ENCODE data around the gene PLCB1.

PLCB1 gene

DNA sequence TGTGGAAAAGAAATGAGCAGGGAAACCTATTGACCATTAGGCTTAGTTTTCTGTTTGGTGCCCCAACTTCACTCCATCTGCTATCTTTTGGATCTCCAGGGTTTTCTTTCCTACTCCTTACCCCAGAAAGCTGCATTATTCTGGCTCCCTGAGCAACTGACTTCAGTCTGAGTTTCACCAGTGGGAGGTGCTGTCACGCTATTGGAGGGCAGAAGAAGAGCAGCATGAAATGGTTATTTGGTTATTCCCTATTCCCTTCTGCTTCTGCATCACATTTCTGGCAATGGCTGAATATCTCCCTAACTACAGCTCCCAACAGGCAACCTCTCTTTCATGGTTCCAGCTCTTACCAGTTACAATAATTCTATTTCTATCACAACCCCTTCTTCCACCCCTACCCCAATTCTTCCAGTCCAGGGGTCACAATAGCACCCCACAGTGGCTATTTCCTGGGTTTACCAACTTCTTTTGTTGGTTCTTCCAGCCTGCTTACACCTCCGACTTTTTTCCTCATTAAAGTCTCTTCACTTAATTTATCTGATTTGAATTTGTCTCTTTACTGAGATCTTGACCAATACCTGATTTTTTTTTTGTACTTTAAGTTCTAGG is 311.5 kb downstream of the PLCB1 start:
- no peak overlapping the region for H3K4me3 ChIP-seq (ENCODE audit: low read depth, low read length)
- H2AK5ac ChIP-seq (ENCODE audit: low read length) = no peak overlapping the region
- no CpG with 5 or more reads among the region's 2 CpGs for WGBS (ENCODE audit: extremely low coverage, insufficient coverage, insufficient read length)
- H3K9ac ChIP-seq (ENCODE audit: low read length) = no peak overlapping the region
- H3K4ac ChIP-seq (ENCODE audit: low read depth, low read length) = no peak overlapping the region
- H2BK120ac ChIP-seq (ENCODE audit: insufficient read depth, low read length, poor library complexity) = no peak overlapping the region
- no peak overlapping the region for H2BK5ac ChIP-seq (ENCODE audit: low read depth, low read length, poor library complexity)
- no peaks in the 10 kb centered on the region for H3K79me1 ChIP-seq (ENCODE audit: low read length)
- no peaks in the 10 kb centered on the region for H3K79me2 ChIP-seq (ENCODE audit: control insufficient read depth, insufficient read depth, low read length, poor library complexity)
- no peak overlapping the region for H4K91ac ChIP-seq (ENCODE audit: low read depth, low read length)
- H3K27ac ChIP-seq (ENCODE audit: low read depth, low read length) = no peak overlapping the region
- H3K4me2 ChIP-seq (ENCODE audit: low read length) = no peak overlapping the region
- no peak overlapping the region for H3K23ac ChIP-seq (ENCODE audit: low read length)
- no peak overlapping the region for H2AFZ ChIP-seq (ENCODE audit: insufficient read depth, low read length, poor library complexity)
- H3K4me1 ChIP-seq (ENCODE audit: control insufficient read depth in 1 of 2, insufficient read depth in 2 of 2, low read length in 2 of 2) = no peaks in the 10 kb centered on the region
- H3K9me3 ChIP-seq (ENCODE audit: insufficient read depth, low read depth, low read length) = no peaks in the 10 kb centered on the region
- H4K12ac ChIP-seq (ENCODE audit: low read depth, low read length) = no peak overlapping the region
- H4K8ac ChIP-seq (ENCODE audit: low read depth, low read length) = no peak overlapping the region
- H3K36me3 ChIP-seq (ENCODE audit: control insufficient read depth in 1 of 2, insufficient read depth in 2 of 2, low read length in 2 of 2) = no peaks in the 10 kb centered on the region
- no peak overlapping the region for H2BK12ac ChIP-seq (ENCODE audit: low read length)
- no peak overlapping the region for H3K14ac ChIP-seq (ENCODE audit: low read length)
- no peak overlapping the region for H3K18ac ChIP-seq (ENCODE audit: low read length)
- no peaks in the 10 kb centered on the region for H3K27me3 ChIP-seq (ENCODE audit: insufficient read depth, low read length)
- DNase-seq = no peak

- no peak overlapping the region for H3K4ac ChIP-seq (ENCODE audit: low read depth, low read length)
Observed at GRCh38 chr20:8447262-8448120, 315.4 kb downstream of the PLCB1 start.

GRCh38 chr20:8449123-8449522 is 317.1 kb downstream of the PLCB1 start:
- no peak overlapping the region for H3K23ac ChIP-seq (ENCODE audit: low read length)

More at GRCh38 chr20:8447262-8448120, 315.4 kb downstream of the PLCB1 start:
- Histone ChIP-seq H2BK120ac (ENCODE audit: insufficient read depth, low read length, poor library complexity) (no peak overlapping the region), H2BK5ac (ENCODE audit: low read depth, low read length, poor library complexity) (no peak overlapping the region), H2AFZ (ENCODE audit: insufficient read depth, low read length, poor library complexity) (no peak overlapping the region), H3K4me1 (ENCODE audit: control insufficient read depth in 1 of 2, insufficient read depth in 2 of 2, low read length in 2 of 2) (no peaks in the 10 kb centered on the region), H3K14ac (ENCODE audit: low read length) (no peak overlapping the region), H4K12ac (ENCODE audit: low read depth, low read length) (no peak overlapping the region), H3K18ac (ENCODE audit: low read length) (no peak overlapping the region), H3K9me3 (ENCODE audit: insufficient read depth, low read depth, low read length) (no peaks in the 10 kb centered on the region), H3K23ac (ENCODE audit: low read length) (no peak overlapping the region), H3K27me3 (ENCODE audit: insufficient read depth, low read length) (no peaks in the 10 kb centered on the region), H3K27ac (ENCODE audit: low read depth, low read length) (no peak overlapping the region), H2BK12ac (ENCODE audit: low read length) (no peak overlapping the region), H3K36me3 (ENCODE audit: control insufficient read depth in 1 of 2, insufficient read depth in 2 of 2, low read length in 2 of 2) (no peaks in the 10 kb centered on the region), H2AK5ac (ENCODE audit: low read length) (no peak overlapping the region), H4K8ac (ENCODE audit: low read depth, low read length) (no peak overlapping the region), H3K4me2 (ENCODE audit: low read length) (no peak overlapping the region), H4K91ac (ENCODE audit: low read depth, low read length) (no peak overlapping the region), H3K4me3 (ENCODE audit: low read depth, low read length) (no peak overlapping the region), H3K79me2 (ENCODE audit: control insufficient read depth, insufficient read depth, low read length, poor library complexity) (no peaks in the 10 kb centered on the region), H3K79me1 (ENCODE audit: low read length) (no peaks in the 10 kb centered on the region), H3K9ac (ENCODE audit: low read length) (no peak overlapping the region)
- WGBS (ENCODE audit: extremely low coverage, insufficient coverage, insufficient read length) = no CpG with 5 or more reads among the region's 3 CpGs
- DNase-seq = peak; percentile 20 to 74

DNA sequence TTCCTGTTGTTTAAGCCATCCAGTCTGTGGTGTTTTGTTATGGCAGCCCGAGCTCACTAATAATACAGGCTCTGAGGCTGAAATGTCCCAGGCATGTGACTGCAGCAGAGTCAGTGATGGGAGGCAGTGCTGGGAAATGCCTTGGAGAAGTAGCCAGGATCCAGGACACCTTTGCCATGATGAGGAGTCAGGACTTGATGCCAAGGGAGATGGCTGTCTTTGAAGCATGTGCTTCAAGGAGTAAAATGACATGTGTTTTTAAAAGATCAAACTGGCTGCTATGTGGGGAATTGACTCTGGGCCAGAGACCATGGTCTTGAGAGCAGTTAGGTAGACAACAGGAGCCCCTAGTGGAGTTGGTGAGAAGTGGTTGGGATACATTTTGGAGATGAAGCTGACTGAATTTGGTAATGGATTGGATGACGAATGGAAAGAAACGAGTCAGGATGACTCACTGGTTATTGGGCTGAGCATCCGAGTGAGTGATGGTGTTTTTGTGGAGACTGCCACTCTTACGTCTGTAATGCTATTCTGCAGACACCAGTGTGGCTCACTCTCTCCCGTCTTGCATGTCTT is 322.2 kb downstream of the PLCB1 start:
- Histone ChIP-seq H2AK5ac (ENCODE audit: low read length) (no peak overlapping the region), H2BK5ac (ENCODE audit: low read depth, low read length, poor library complexity) (no peak overlapping the region), H3K14ac (ENCODE audit: low read length) (no peak overlapping the region), H3K4ac (ENCODE audit: low read depth, low read length) (no peak overlapping the region), H3K4me1 (ENCODE audit: control insufficient read depth in 1 of 2, insufficient read depth in 2 of 2, low read length in 2 of 2) (no peaks in the 10 kb centered on the region), H2BK12ac (ENCODE audit: low read length) (no peak overlapping the region), H4K12ac (ENCODE audit: low read depth, low read length) (no peak overlapping the region), H3K4me3 (ENCODE audit: low read depth, low read length) (no peak overlapping the region), H2AFZ (ENCODE audit: insufficient read depth, low read length, poor library complexity) (no peak overlapping the region), H2BK120ac (ENCODE audit: insufficient read depth, low read length, poor library complexity) (no peak overlapping the region), H3K9ac (ENCODE audit: low read length) (no peak overlapping the region), H3K9me3 (ENCODE audit: insufficient read depth, low read depth, low read length) (no peaks in the 10 kb centered on the region), H3K27me3 (ENCODE audit: insufficient read depth, low read length) (no peaks in the 10 kb centered on the region), H3K79me2 (ENCODE audit: control insufficient read depth, insufficient read depth, low read length, poor library complexity) (no peaks in the 10 kb centered on the region), H3K4me2 (ENCODE audit: low read length) (no peak overlapping the region), H3K27ac (ENCODE audit: low read depth, low read length) (no peak overlapping the region), H3K36me3 (ENCODE audit: control insufficient read depth in 1 of 2, insufficient read depth in 2 of 2, low read length in 2 of 2) (no peaks in the 10 kb centered on the region), H4K91ac (ENCODE audit: low read depth, low read length) (no peak overlapping the region), H4K8ac (ENCODE audit: low read depth, low read length) (no peak overlapping the region), H3K79me1 (ENCODE audit: low read length) (no peaks in the 10 kb centered on the region), H3K23ac (ENCODE audit: low read length) (no peak overlapping the region), H3K18ac (ENCODE audit: low read length) (no peak overlapping the region)
- peak; percentile 28 to 48 for DNase-seq
- WGBS (ENCODE audit: extremely low coverage, insufficient coverage, insufficient read length) = 100% methylated on average over 1 of the region's 6 CpGs

More at GRCh38 chr20:8449123-8449522, 317.1 kb downstream of the PLCB1 start:
- H3K27ac ChIP-seq (ENCODE audit: low read depth, low read length) = no peak overlapping the region
- H2BK120ac ChIP-seq (ENCODE audit: insufficient read depth, low read length, poor library complexity) = no peak overlapping the region
- H4K8ac ChIP-seq (ENCODE audit: low read depth, low read length) = no peak overlapping the region
- no peak overlapping the region for H3K4me2 ChIP-seq (ENCODE audit: low read length)
- H3K9me3 ChIP-seq (ENCODE audit: insufficient read depth, low read depth, low read length) = no peaks in the 10 kb centered on the region
- no peak overlapping the region for H3K14ac ChIP-seq (ENCODE audit: low read length)
- H3K36me3 ChIP-seq (ENCODE audit: control insufficient read depth in 1 of 2, insufficient read depth in 2 of 2, low read length in 2 of 2) = no peaks in the 10 kb centered on the region
- H4K12ac ChIP-seq (ENCODE audit: low read depth, low read length) = no peak overlapping the region
- no peak overlapping the region for H2AFZ ChIP-seq (ENCODE audit: insufficient read depth, low read length, poor library complexity)
- no peak overlapping the region for H4K91ac ChIP-seq (ENCODE audit: low read depth, low read length)
- no peaks in the 10 kb centered on the region for H3K4me1 ChIP-seq (ENCODE audit: control insufficient read depth in 1 of 2, insufficient read depth in 2 of 2, low read length in 2 of 2)
- no peak overlapping the region for H3K4ac ChIP-seq (ENCODE audit: low read depth, low read length)
- H3K9ac ChIP-seq (ENCODE audit: low read length) = no peak overlapping the region
- no peaks in the 10 kb centered on the region for H3K79me1 ChIP-seq (ENCODE audit: low read length)
- no CpG with 5 or more reads among the region's 5 CpGs for WGBS (ENCODE audit: extremely low coverage, insufficient coverage, insufficient read length)
- no peak overlapping the region for H2AK5ac ChIP-seq (ENCODE audit: low read length)
- H2BK5ac ChIP-seq (ENCODE audit: low read depth, low read length, poor library complexity) = no peak overlapping the region
- H3K4me3 ChIP-seq (ENCODE audit: low read depth, low read length) = no peak overlapping the region
- H3K27me3 ChIP-seq (ENCODE audit: insufficient read depth, low read length) = no peaks in the 10 kb centered on the region
- no peaks in the 10 kb centered on the region for H3K79me2 ChIP-seq (ENCODE audit: control insufficient read depth, insufficient read depth, low read length, poor library complexity)
- H3K18ac ChIP-seq (ENCODE audit: low read length) = no peak overlapping the region
- no peak overlapping the region for H2BK12ac ChIP-seq (ENCODE audit: low read length)
- peak in 1 of 2 donors; percentile 13 for DNase-seq

Measured in trophoblast cell (in vitro differentiated cells and primary cell).